ENCODE measurements around the gene ATF7IP.

GRCh38 chr12:14473707-14474287 is 108.3 kb downstream of the ATF7IP start:
- TF ChIP-seq CTCF (IDR thresholded peaks at IDR 0.05) (no peak), POLR2AphosphoS5 (IDR thresholded peaks at IDR 0.05) (no peak)
